ENCODE measurements around the gene KAZN.

Gene KAZN

GRCh38 chr1:15045123-15045522 lies 446.6 kb downstream of the KAZN start:
- in situ Hi-C loops (cut with HindIII; ENCODE audit: low pct_ligation_motif_present, low pct_unique_long_range_greater_than_20kb, low sequenced_read_pairs), result no loop called here
- no peak for DNase-seq

- in situ Hi-C loops (cut with HindIII; ENCODE audit: low pct_ligation_motif_present, low pct_unique_long_range_greater_than_20kb, low sequenced_read_pairs), result no loop called here
- DNase-seq, result peak; percentile 80
Observed at GRCh38 chr1:15046487-15047165, 448.1 kb downstream of the KAZN start.

GRCh38 chr1:15047237-15047636 lies 448.8 kb downstream of the KAZN start:
- in situ Hi-C loops (cut with HindIII; ENCODE audit: low pct_ligation_motif_present, low pct_unique_long_range_greater_than_20kb, low sequenced_read_pairs), result no loop called here
- no peak for DNase-seq

- no peak for DNase-seq
- in situ Hi-C loops (cut with HindIII; ENCODE audit: low pct_ligation_motif_present, low pct_unique_long_range_greater_than_20kb, low sequenced_read_pairs), result no loop called here
Observed at GRCh38 chr1:15048437-15048980, 450.0 kb downstream of the KAZN start.

- no peak for DNase-seq
- in situ Hi-C loops (cut with HindIII; ENCODE audit: low pct_ligation_motif_present, low pct_unique_long_range_greater_than_20kb, low sequenced_read_pairs), result no loop called here
Observed at GRCh38 chr1:15049067-15049466, 450.6 kb downstream of the KAZN start.

- DNase-seq, result no peak
- in situ Hi-C loops (cut with HindIII; ENCODE audit: low pct_ligation_motif_present, low pct_unique_long_range_greater_than_20kb, low sequenced_read_pairs), result no loop called here
Observed at GRCh38 chr1:15051882-15052528, 453.5 kb downstream of the KAZN start.

GRCh38 chr1:15053153-15053552 lies 454.7 kb downstream of the KAZN start:
- in situ Hi-C loops (cut with HindIII; ENCODE audit: low pct_ligation_motif_present, low pct_unique_long_range_greater_than_20kb, low sequenced_read_pairs), result no loop called here
- DNase-seq, result no peak

- DNase-seq, result no peak
- in situ Hi-C loops (cut with HindIII; ENCODE audit: low pct_ligation_motif_present, low pct_unique_long_range_greater_than_20kb, low sequenced_read_pairs), result no loop called here
Observed at GRCh38 chr1:15055736-15056415, 457.4 kb downstream of the KAZN start.

GRCh38 chr1:15056515-15057285 lies 458.2 kb downstream of the KAZN start:
- peak; percentile 48 for DNase-seq
- in situ Hi-C loops (cut with HindIII; ENCODE audit: low pct_ligation_motif_present, low pct_unique_long_range_greater_than_20kb, low sequenced_read_pairs), result no loop called here

GRCh38 chr1:15057834-15058233 lies 459.3 kb downstream of the KAZN start:
- in situ Hi-C loops (cut with HindIII; ENCODE audit: low pct_ligation_motif_present, low pct_unique_long_range_greater_than_20kb, low sequenced_read_pairs), result no loop called here
- no peak for DNase-seq

GRCh38 chr1:15058261-15058660 lies 459.8 kb downstream of the KAZN start:
- in situ Hi-C loops (cut with HindIII; ENCODE audit: low pct_ligation_motif_present, low pct_unique_long_range_greater_than_20kb, low sequenced_read_pairs), result no loop called here
- no peak for DNase-seq

GRCh38 chr1:15060104-15060503 lies 461.6 kb downstream of the KAZN start:
- in situ Hi-C loops (cut with HindIII; ENCODE audit: low pct_ligation_motif_present, low pct_unique_long_range_greater_than_20kb, low sequenced_read_pairs), result no loop called here
- DNase-seq, result no peak

- DNase-seq, result no peak
Observed at GRCh38 chr1:15062479-15063099, 464.1 kb downstream of the KAZN start.

GRCh38 chr1:15063346-15063745 lies 464.9 kb downstream of the KAZN start:
- no peak for DNase-seq

More at GRCh38 chr1:15062479-15063099, 464.1 kb downstream of the KAZN start:
- in situ Hi-C loops (cut with HindIII; ENCODE audit: low pct_ligation_motif_present, low pct_unique_long_range_greater_than_20kb, low sequenced_read_pairs), result no loop called here

GRCh38 chr1:15063783-15064182 lies 465.3 kb downstream of the KAZN start:
- in situ Hi-C loops (cut with HindIII; ENCODE audit: low pct_ligation_motif_present, low pct_unique_long_range_greater_than_20kb, low sequenced_read_pairs), result no loop called here
- DNase-seq, result no peak

More at GRCh38 chr1:15063346-15063745, 464.9 kb downstream of the KAZN start:
- in situ Hi-C loops (cut with HindIII; ENCODE audit: low pct_ligation_motif_present, low pct_unique_long_range_greater_than_20kb, low sequenced_read_pairs), result no loop called here

- DNase-seq, result no peak
- in situ Hi-C loops (cut with HindIII; ENCODE audit: low pct_ligation_motif_present, low pct_unique_long_range_greater_than_20kb, low sequenced_read_pairs), result no loop called here
Observed at GRCh38 chr1:15064217-15064929, 465.9 kb downstream of the KAZN start.

GRCh38 chr1:15065291-15065690 lies 466.8 kb downstream of the KAZN start:
- no peak for DNase-seq
- in situ Hi-C loops (cut with HindIII; ENCODE audit: low pct_ligation_motif_present, low pct_unique_long_range_greater_than_20kb, low sequenced_read_pairs), result no loop called here

GRCh38 chr1:15065736-15066135 lies 467.3 kb downstream of the KAZN start:
- DNase-seq, result no peak
- in situ Hi-C loops (cut with HindIII; ENCODE audit: low pct_ligation_motif_present, low pct_unique_long_range_greater_than_20kb, low sequenced_read_pairs), result no loop called here
